Stimulated activated CD4-positive, alpha-beta T cell treated with anti-CD3 and anti-CD28 coated beads, Interleukin-4, amount 100 ng/mL, for 1 hour (primary cell): ENCODE measurements around the gene PHLDB1.
A peak's percentile ranks its signal among the peaks of the same experiment; 100 is the strongest.
"Not testable (repeated sequence)": the region's sequence is repeated elsewhere in the genome, so short reads cannot be mapped to it uniquely, and the experiment has no call there.

Experiments
- DNase-seq: peaks from one replicate; pipeline ENCODE4 v3.0.0-alpha.2; 2020

The PHLDB1 gene

GRCh38 chr11:118606157-118606843 lies 1.1 kb upstream of the PHLDB1 start:
- DNase-seq: no peak

- DNase-seq: no peak
Observed at GRCh38 chr11:118606844-118607228, 579 bp upstream of the PHLDB1 start.

- peak; percentile 77 for DNase-seq
Observed at GRCh38 chr11:118608360-118609227, 1.2 kb downstream of the PHLDB1 start.

- DNase-seq: peak; percentile 32
Observed at GRCh38 chr11:118609380-118610224, 2.2 kb downstream of the PHLDB1 start.

GRCh38 chr11:118610225-118610772 lies 2.9 kb downstream of the PHLDB1 start:
- peak; percentile 23 for DNase-seq

- DNase-seq: peak; percentile 89
Observed at GRCh38 chr11:118610773-118611432, 3.5 kb downstream of the PHLDB1 start.

- DNase-seq: not testable (repeated sequence)
Observed at GRCh38 chr11:118611433-118611795, 4.0 kb downstream of the PHLDB1 start.

GRCh38 chr11:118612378-118612777 lies 5.0 kb downstream of the PHLDB1 start:
- no peak for DNase-seq

- no peak for DNase-seq
Observed at GRCh38 chr11:118614511-118614910, 7.1 kb downstream of the PHLDB1 start.

- DNase-seq: no peak
Observed at GRCh38 chr11:118615282-118615975, 8.0 kb downstream of the PHLDB1 start.

GRCh38 chr11:118615976-118616371 lies 8.6 kb downstream of the PHLDB1 start:
- DNase-seq: no peak

GRCh38 chr11:118618115-118618990 lies 10.9 kb downstream of the PHLDB1 start:
- no peak for DNase-seq

GRCh38 chr11:118618991-118619375 lies 11.6 kb downstream of the PHLDB1 start:
- DNase-seq: no peak

- DNase-seq: no peak
Observed at GRCh38 chr11:118619444-118620197, 12.2 kb downstream of the PHLDB1 start.

GRCh38 chr11:118620529-118621070 lies 13.2 kb downstream of the PHLDB1 start:
- DNase-seq: no peak

- DNase-seq: peak; percentile 23
Observed at GRCh38 chr11:118621071-118621783, 13.8 kb downstream of the PHLDB1 start.

GRCh38 chr11:118621784-118622375 lies 14.5 kb downstream of the PHLDB1 start:
- DNase-seq: no peak
